HG03521 (cell line): ENCODE data around the gene DEPDC1.
"Not testable (repeated sequence)": the region's sequence is repeated elsewhere in the genome, so short reads cannot be mapped to it uniquely, and the experiment has no call there.

Experiments used
- ATAC-seq: cut with Tn5 transposase; IDR thresholded peaks from one replicate; pipeline ENCODE4 v1.9.1; 2021; ENCODE audit warnings: mild to moderate bottlenecking, moderate library complexity; ENCODE audit not compliant: unreplicated experiment

The DEPDC1 gene

DNA sequence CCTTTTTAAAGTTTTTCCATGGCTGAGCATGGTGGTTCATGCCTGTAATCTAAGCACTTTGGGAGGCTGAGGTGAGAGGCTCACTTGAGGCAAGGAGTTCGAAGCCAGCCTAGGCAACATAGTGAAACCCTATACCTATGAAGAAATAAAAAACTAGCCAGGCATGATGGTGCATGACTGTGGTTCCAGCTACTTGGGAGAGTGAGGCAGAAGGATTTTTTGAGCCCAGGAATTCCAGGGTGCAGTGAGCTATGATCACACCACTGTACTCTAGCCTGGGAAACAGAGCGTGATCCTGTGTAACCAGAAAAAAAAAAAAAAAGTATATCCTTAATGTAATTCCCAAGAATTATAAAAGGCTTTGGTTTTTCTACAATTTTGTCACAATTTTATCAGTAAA lies 17.4 kb downstream of the DEPDC1 start:
- ATAC-seq = no peak

DNA sequence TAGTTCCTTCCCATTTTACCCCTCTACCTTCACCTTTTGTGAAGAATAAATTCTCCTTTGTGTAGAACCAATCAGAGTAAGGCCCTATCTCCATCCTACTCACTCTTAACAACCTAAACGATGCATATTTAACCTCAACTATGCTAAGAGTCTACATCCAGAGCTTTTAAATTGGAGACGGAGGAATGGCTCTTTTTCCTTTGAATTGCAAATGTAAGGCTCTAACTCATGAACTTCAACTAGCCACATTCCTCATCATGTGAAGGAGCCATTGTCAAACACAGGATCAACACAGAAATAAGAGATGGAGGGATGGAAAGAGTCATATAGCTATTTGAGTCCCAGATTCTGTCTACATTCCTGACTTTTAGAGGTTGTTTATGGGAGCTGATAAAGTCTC lies 18.2 kb downstream of the DEPDC1 start:
- ATAC-seq = no peak

GRCh38 chr1:68476626-68477025 lies 20.3 kb downstream of the DEPDC1 start:
- not testable (repeated sequence) for ATAC-seq

DNA sequence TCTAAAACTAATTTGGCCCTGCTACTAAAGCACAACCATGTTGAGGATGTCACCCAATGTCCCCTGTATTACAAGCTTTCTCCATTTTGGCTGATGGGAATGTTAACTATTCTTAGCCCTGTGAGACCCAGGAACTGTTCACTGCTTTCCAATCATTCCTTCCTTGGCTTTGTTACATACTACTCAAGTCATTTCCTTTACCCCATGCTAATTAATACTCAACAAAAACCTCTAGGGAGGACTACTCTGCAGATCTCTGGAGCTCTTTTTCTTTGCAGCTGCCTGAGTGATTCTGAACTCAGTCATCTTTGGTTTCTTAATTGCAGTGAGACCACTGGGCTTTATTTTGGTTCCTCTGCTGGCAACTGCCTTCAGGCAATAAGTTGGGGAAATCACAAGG lies 23.8 kb downstream of the DEPDC1 start:
- no peak for ATAC-seq

GRCh38 chr1:68470388-68470970 lies 26.4 kb downstream of the DEPDC1 start:
- ATAC-seq = no peak

- no peak for ATAC-seq
Observed at GRCh38 chr1:68464891-68465290, 32.0 kb downstream of the DEPDC1 start.

GRCh38 chr1:68460935-68461334 lies 35.9 kb downstream of the DEPDC1 start:
- no peak for ATAC-seq

GRCh38 chr1:68459796-68460195 lies 37.1 kb downstream of the DEPDC1 start:
- no peak for ATAC-seq

DNA sequence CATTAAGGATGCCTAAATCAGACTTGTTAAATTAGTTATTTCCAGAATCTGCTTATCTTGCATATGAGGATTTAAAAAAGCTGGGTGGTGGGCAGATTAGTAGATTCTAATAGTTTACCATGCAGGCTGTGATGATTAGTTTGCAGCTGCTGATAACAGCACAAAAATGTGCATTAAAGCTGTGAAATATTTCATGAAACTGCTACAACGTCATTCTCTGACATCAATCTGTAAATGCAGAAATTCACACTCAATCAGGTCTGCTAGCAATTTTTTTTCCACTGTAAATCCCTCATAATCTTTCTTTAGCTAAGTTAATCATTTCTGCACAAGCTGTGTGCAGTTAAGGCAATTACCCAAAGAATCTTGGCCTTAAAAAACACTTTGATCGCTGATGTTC lies 37.8 kb downstream of the DEPDC1 start:
- no peak for ATAC-seq

- ATAC-seq = no peak
Observed at GRCh38 chr1:68456202-68456601, 40.7 kb downstream of the DEPDC1 start.

GRCh38 chr1:68454534-68454933 lies 42.3 kb downstream of the DEPDC1 start:
- peak; percentile 65 for ATAC-seq

DNA sequence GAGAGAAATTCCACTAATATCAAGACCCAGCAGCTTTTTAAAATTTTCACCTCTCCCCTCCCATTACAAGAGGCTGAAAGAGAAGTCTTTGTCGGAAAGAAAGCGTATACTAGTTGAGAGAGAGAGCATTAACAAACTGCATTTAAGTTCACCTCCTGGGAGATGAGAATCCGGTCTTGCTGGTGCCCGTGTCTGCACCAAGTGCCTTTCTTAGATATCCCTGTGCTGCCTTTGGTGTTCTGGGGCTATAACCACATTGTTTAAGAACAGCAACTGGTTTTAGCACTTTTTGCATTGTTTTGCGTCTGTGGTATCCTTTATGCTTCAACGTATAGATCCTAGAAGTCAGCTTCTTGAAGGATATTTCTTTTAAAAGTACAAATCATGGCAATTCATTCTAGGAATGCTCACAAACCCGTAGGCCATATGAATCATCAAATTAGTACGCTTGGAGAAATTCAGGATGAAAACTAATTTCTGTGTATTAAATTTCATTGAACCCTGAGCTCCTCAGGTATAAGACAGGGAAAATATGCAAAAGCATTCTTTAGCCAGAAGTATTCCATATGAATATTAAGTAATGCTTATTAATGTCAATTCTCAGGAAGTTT lies 43.7 kb downstream of the DEPDC1 start:
- ATAC-seq = no peak

DNA sequence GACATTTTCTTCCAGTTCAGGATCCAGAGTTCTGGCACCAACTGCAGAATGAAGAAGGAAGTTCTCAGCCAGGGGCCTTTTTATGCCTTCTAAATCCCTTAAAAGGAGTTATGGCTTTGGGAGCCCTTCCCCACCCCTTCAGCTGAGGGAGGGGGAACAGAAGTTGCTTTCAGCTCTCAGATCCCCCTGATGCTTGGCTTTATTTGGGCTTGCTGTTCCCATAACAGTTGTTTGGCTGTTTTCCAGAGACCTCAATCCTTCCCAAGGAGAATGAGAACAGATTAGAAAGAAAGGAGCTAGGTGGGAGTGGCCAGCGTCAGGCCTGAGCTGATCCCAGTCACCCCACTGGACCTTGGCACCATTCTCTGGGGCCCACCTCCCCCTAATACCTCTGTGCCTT lies 47.0 kb downstream of the DEPDC1 start, which contains the start of gene RPE65:
RPE65 (minus strand) TSS at position 54 of the 400 bp plus-strand sequence; CDS start at position 5, 49 bp downstream.
- ATAC-seq = no peak

- no peak for ATAC-seq
Observed at GRCh38 chr1:68448365-68448764, 48.5 kb downstream of the DEPDC1 start.

DNA sequence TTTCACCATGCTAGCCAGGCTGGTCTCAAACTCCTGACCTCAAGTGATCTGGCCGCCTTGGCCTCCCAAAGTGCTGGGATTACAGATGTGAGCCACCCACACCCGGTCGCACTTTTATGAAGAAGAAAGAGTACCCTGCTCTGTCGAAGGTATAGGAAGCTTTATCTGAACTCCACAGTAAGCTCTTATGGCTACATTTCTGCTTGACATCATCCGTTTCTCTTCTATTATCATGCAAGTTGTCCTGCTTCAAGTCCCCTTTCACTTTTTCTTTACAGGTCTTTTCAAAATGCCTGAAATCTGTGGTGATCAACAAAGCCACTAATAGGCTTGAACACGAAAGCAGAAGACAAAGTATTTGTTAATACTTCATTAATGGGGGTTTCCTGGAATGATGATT lies 51.2 kb downstream of the DEPDC1 start:
- no peak for ATAC-seq

DNA sequence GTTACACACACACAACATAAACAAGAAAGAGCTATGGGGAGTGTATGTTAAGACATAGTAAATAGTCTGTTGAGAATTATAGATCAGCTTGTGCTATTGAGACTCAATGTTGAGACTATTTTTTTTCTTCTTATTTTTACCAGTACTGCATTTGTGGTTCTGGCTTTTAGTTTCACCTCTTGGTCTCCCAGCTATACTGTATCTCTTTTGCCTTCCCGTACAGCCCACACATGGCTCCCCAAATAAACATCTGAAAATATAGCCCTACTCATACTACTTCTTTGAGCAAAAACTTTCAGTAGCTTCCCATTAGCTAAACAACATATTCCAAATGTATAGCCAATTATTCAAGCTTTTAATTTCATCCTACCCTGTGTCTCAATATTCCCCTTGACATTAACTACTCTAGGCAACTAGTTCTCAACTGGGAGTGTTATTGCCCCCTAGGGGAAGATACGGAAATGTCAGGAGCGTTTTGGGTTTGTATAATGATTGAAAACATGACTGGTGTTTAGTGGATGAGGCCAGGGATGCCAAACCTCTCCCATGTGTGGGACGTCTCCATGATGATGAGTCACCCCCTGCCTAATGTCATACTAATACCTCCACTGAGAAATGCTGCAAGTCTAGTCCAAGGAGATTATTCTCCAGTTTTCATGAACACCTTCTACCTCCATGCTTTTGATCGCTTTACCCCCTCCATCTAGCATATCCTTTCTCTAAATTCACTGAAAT lies 53.9 kb downstream of the DEPDC1 start:
- ATAC-seq = no peak

- ATAC-seq = no peak
Observed at GRCh38 chr1:68442006-68442405, 54.9 kb downstream of the DEPDC1 start.

DNA sequence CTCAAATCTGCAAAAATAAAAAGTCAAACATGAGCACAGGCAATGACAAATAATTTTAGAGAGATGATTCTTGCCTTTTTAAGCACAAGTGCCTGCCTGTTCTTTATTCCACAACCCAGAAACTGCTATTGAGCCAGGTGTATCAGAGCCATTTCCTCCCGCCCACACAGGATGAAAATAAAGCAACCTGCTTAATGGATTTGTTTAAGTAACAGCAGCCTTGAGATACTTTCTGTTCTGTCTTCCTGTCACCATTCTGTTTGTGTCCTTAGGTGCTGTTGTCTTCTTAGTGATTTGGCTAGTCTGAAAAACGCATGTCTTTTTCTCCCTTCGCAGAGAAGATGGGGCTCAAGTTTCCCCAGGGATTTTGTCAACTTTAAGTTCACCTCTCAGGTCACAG lies 58.6 kb downstream of the DEPDC1 start:
- ATAC-seq = no peak

DNA sequence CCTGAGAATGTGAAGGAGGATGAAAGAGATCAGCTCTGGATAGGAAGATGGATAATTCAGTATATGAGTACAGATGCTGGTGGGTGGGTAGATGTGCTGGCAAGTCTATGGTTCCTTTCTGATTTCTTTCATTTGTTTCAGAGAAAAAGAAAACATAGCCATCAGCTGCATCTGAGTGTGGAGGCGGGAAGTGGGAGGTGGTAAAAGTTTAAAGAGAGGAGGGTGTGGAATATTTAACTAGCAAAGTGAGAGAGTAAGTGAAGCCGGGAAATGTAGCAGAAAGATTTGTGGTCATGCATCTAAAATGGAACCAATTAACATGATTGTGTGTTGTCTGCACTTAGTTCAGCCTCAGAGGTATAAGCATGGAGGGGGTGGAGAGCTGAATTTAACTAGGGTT lies 63.5 kb downstream of the DEPDC1 start:
- ATAC-seq = no peak

DNA sequence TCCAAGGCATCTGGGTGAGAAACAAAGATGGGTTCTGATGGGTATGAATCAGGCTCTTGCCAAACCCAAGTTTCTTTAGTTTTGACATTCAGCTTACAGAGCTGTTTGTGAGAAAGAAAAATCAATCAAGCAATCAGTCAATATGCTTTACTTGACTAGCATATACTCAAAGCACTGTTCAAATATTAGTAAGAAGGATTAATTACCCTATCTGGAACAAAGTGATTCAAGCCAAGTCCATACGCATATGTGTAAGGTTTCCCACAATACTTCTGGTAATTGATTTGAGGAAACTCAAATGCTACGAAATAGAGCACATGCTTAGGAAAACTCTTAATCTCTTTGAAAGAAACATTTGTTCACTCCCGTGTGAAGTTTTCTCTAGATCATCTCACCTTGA lies 65.8 kb downstream of the DEPDC1 start:
- ATAC-seq = no peak

DNA sequence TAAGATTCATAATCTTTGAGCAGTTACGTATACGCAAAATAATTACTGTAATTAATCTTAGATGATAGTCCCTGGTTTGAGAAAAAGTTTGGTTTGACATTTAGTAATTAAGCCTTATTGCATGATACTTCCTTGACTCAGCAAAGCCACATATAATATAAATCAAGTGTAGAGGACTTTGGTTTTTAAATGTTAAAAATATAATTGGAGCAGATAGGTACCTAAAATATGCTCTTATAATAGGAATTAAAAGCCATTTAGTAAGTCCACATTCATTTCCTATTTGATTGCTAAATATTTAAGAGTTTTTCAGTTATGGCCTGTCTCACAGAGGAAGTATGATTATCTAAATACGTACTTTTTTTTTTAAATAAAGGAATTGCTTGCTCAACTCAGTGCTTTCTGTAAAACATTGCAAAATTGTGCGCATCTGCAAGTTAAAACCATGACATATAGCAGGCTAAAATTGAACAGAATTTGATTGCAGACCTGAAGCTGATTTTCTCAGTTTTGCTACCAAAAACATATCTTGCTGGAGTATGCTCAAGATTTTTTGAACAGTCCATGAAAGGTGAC lies 67.6 kb downstream of the DEPDC1 start:
- no peak for ATAC-seq

GRCh38 chr1:68426594-68426993 lies 70.3 kb downstream of the DEPDC1 start:
- ATAC-seq = no peak
